T-cell (primary cell): ENCODE results near the gene BLOC1S3. TPM values are rescaled to one million over a fixed set of nuclear protein-coding genes. Genes with fewer than 3 reads are reported as not detected.

Source experiments
- ATAC-seq, 4 experiments: fragments of 200-7000 bp in 3 of 4; fragments of 150-1000 bp in 1 of 4; cut with Tn5 transposase; replicated peaks in 1 of 4; 1 replicate in 3 of 4; 2 replicates in 1 of 4; pipeline ENCODE4 v1.10.0; 2021; ENCODE audit warnings: moderate library complexity in 3 of 4, mild to moderate bottlenecking in 2 of 4, moderate number of reproducible peaks in 1 of 4
- CTCF ChIA-PET, 2 donors: fragments of 300-600 bp; sonication (Branson Sonifier 250); formaldehyde crosslinking; loops; one replicate each; lab custom pipeline; 2022; ENCODE audit warnings: antibody characterized with exemption in 2 of 2; lab: Charles Lee
- POLR2A ChIA-PET, 2 donors: fragments of 300-600 bp; sonication (Branson Sonifier 250); formaldehyde crosslinking; loops; one replicate each; lab custom pipeline; 2022; ENCODE audit warnings: antibody characterized with exemption in 2 of 2; lab: Charles Lee
- DNase-seq, 35 experiments: peaks; one replicate each; pipeline versions ENCODE4 v3.0.0 to v3.0.0-alpha.2; 2013 to 2023
- H3K27ac ChIP-seq: one replicate; pipeline ENCODE4 v1.5.1; 2013; ENCODE audit warnings: low read length
- H3K27me3 ChIP-seq, 2 experiments: replicated peaks in 1 of 2; 1 replicate in 1 of 2; 2 replicates in 1 of 2; pipeline versions ENCODE4 v1.6.1 to v1.7.0; 2013; ENCODE audit warnings: low read length in 1 of 2, mixed read lengths in 1 of 2; ENCODE audit not compliant: control insufficient read depth in 2 of 2, insufficient read depth in 2 of 2; ENCODE audit errors: extremely low read depth in 1 of 2
- H3K36me3 ChIP-seq, 2 donors: 1 replicate in 1 of 2; 2 replicates in 1 of 2; pipeline versions ENCODE4 v1.6.1 to v1.7.0; 2013; ENCODE audit warnings: low read length in 1 of 2; ENCODE audit not compliant: control insufficient read depth in 2 of 2, insufficient read depth in 1 of 2; ENCODE audit errors: extremely low read depth in 1 of 2
- H3K4me1 ChIP-seq, 2 experiments: 1 replicate in 1 of 2; 2 replicates in 1 of 2; pipeline versions ENCODE4 v1.6.1 to v1.7.0; 2013; ENCODE audit warnings: low read length in 2 of 2, mixed read lengths in 1 of 2; ENCODE audit not compliant: insufficient read depth in 2 of 2, control insufficient read depth in 1 of 2; ENCODE audit errors: extremely low read depth in 1 of 2
- H3K4me3 ChIP-seq, 2 donors: 1 replicate in 1 of 2; 2 replicates in 1 of 2; pipeline versions ENCODE4 v1.5.1 to v1.7.0; 2013; ENCODE audit warnings: mild to moderate bottlenecking in 2 of 2, low read length in 1 of 2, moderate library complexity in 1 of 2; ENCODE audit not compliant: control insufficient read depth in 1 of 2; ENCODE audit errors: extremely low read depth in 1 of 2
- H3K9me3 ChIP-seq: 2 replicates; pipeline ENCODE4 v1.7.0; 2013
- H3K27ac Mint-ChIP-seq, 2 donors: one replicate each; pipeline ENCODE4 v1.8.0; 2020 to 2021; ENCODE audit warnings: mild to moderate bottlenecking in 2 of 2, mixed read lengths in 2 of 2
- H3K27me3 Mint-ChIP-seq, 2 donors: one replicate each; pipeline ENCODE4 v1.8.0; 2021 to 2022; ENCODE audit warnings: mixed read lengths in 2 of 2
- H3K36me3 Mint-ChIP-seq: one replicate; pipeline ENCODE4 v1.8.0; 2021; ENCODE audit warnings: mixed read lengths
- H3K4me1 Mint-ChIP-seq, 3 donors: one replicate each; pipeline ENCODE4 v1.8.0; 2020 to 2022; ENCODE audit warnings: mixed read lengths in 3 of 3, mild to moderate bottlenecking in 1 of 3
- H3K4me3 Mint-ChIP-seq, 3 donors: one replicate each; pipeline ENCODE4 v1.8.0; 2020 to 2022; ENCODE audit warnings: mild to moderate bottlenecking in 3 of 3, mixed read lengths in 3 of 3, moderate library complexity in 3 of 3
- H3K9me3 Mint-ChIP-seq, 3 donors: one replicate each; pipeline ENCODE4 v1.8.0; 2020 to 2022; ENCODE audit warnings: mixed read lengths in 3 of 3
- WGBS: methylation state at CpG from one replicate; pipeline ENCODE4 v1.1.5; 2013; ENCODE audit warnings: missing lambda C conversion rate; ENCODE audit not compliant: insufficient coverage; 5-methylcytosine and 5-hydroxymethylcytosine counted together
- total RNA-seq, 35 experiments: library from RNA in 6 of 35; stranded (reverse) in 6 of 35; fragments of 120-200 nt in 1 of 35; gene quantifications; one replicate each; pipeline versions ENCODE4 v1.2.1 to v1.2.4 and lab custom pipeline; 2013 to 2026

The BLOC1S3 gene
- total RNA-seq, 5 donors from 2014 or later (not counting 1 experiment from before 2014, with no cell fraction given) = 14.9 to 36.2 (median 32.8) TPM

GRCh38 chr19:45186509-45187334 is 8.1 kb downstream of the BLOC1S3 start:
- WGBS = 89% methylated on average over 8 of the region's 12 CpGs
- no peaks in the 10 kb centered on the region for H3K9me3 Mint-ChIP-seq
- ATAC-seq = no peak

DNA sequence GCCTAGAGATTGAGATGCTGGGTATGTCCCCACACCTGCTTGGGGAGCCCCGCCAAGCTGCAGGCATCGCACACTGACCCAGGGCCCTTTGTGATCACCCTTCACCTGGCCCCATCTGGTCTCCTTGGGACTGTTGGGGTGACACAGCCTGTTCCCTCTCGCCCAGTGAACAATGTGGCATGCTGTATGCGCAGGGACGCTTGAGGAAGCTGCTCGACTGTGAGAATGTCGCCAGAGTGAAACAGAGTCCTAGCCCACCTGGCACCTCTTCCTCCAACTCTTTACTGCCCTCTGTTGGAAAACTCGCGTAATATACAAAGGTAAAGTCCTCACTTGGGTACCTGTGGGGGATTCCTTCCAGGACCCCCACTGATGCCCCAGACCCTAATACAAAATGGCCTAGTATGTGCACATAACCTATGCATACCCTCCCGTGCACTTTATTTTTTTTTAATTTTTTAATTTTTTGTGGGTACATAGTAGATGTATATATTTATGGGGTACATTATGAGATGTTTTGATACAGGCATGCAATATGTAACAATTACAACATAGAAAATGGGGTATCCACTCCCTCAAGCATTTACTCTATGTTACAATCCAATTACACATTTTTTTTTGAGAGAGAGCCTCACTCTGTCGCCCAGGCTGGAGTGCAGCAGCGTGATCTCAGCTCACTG is 9.0 kb downstream of the BLOC1S3 start:
- no peaks in the 10 kb centered on the region for H3K27me3 Mint-ChIP-seq
- ATAC-seq (peak; percentile 78 to 87 (median 82)), DNase-seq (peak in 19 of 35 experiments; percentile 11 to 69 (median 18))
- Histone ChIP-seq H3K4me3 (no peak overlapping the region), H3K27me3 (no peaks in the 10 kb centered on the region), H3K9me3 (no peaks in the 10 kb centered on the region), H3K36me3 (no peaks in the 10 kb centered on the region), H3K27ac (no peak overlapping the region), H3K4me1 (peaks cover 0 to 5% of the 10 kb centered on the region in 2 experiments)
- WGBS = 34% methylated on average over 6 of the region's 12 CpGs
- H3K4me1 Mint-ChIP-seq = peaks cover 11 to 19% (median 15%) of the 10 kb centered on the region in 3 donors
- ChIA-PET POLR2A (no interaction called here), CTCF (interaction anchor here in 1 of 2 donors (0.6 to 1.2 kb wide), 2 partner anchors 68 to 151 kb away, joined by 4 read pairs; no protein-coding TSS in a partner anchor)
- H3K9me3 Mint-ChIP-seq = no peaks in the 10 kb centered on the region
- H3K36me3 Mint-ChIP-seq = peaks cover 9% of the 10 kb centered on the region
- no peak overlapping the region for H3K27ac Mint-ChIP-seq
- H3K4me3 Mint-ChIP-seq = no peak overlapping the region

More at GRCh38 chr19:45186509-45187334, 8.1 kb downstream of the BLOC1S3 start:
- Histone ChIP-seq H3K4me3 (no peak overlapping the region), H3K36me3 (peaks cover 0 to 4% of the 10 kb centered on the region in 2 donors), H3K27ac (no peak overlapping the region), H3K27me3 (no peaks in the 10 kb centered on the region), H3K9me3 (no peaks in the 10 kb centered on the region), H3K4me1 (peaks cover 0 to 7% of the 10 kb centered on the region in 2 experiments)
- peak overlapping the region in 1 of 2 donors; percentile 43 for H3K27ac Mint-ChIP-seq
- no peak for DNase-seq
- ChIA-PET POLR2A (no interaction called here), CTCF (interaction anchor here (0.6 to 1.2 kb wide), 4 partner anchors 13 to 1197 kb away, joined by 4 read pairs; no protein-coding TSS in a partner anchor)
- H3K4me3 Mint-ChIP-seq = no peak overlapping the region
- peaks cover 7% of the 10 kb centered on the region for H3K36me3 Mint-ChIP-seq
- H3K27me3 Mint-ChIP-seq = no peaks in the 10 kb centered on the region
- peaks cover 13 to 20% (median 18%) of the 10 kb centered on the region in 3 donors for H3K4me1 Mint-ChIP-seq

GRCh38 chr19:45189971-45190370 is 11.4 kb downstream of the BLOC1S3 start:
- Mint-ChIP-seq H3K4me1 (peaks cover 4 to 10% (median 8%) of the 10 kb centered on the region in 3 donors), H3K27ac (no peak overlapping the region), H3K4me3 (no peak overlapping the region), H3K27me3 (no peaks in the 10 kb centered on the region), H3K36me3 (peaks cover 14% of the 10 kb centered on the region), H3K9me3 (no peaks in the 10 kb centered on the region)
- ATAC-seq (no peak), DNase-seq (no peak)
- no peak overlapping the region for H3K27ac ChIP-seq
- no peaks in the 10 kb centered on the region for H3K9me3 ChIP-seq
- no peak overlapping the region for H3K4me3 ChIP-seq
- POLR2A ChIA-PET = no interaction called here
- no CpG with 5 or more reads among the region's 1 CpG for WGBS
- CTCF ChIA-PET = interaction anchor here in 1 of 2 donors (1.0 kb wide), 1 partner anchor 86 kb away, joined by 3 read pairs; no protein-coding TSS in a partner anchor
- H3K4me1 ChIP-seq = peaks cover 0 to 5% of the 10 kb centered on the region in 2 experiments
- H3K36me3 ChIP-seq = no peaks in the 10 kb centered on the region
- H3K27me3 ChIP-seq = no peaks in the 10 kb centered on the region

DNA sequence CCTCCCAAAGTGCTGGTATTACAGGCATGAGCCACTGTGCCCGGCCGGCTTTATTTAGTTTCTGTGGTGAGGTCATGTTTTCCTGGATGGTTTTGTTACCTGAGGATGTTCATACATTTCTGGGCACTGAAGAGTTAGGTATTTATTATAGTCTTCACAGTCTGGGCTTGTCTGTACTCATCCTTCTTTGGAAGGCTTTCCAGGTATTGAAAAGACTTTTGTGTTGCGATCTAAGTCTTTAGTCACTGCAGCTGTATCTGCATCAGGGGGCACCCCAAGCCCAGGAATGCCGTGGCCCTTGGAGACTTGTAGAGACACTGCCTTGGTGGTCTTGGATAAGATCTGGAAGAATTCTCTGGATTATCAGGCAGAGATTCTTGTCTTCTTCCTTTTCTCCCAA is 12.8 kb downstream of the BLOC1S3 start:
- peaks cover 0 to 5% of the 10 kb centered on the region in 2 experiments for H3K4me1 ChIP-seq
- no peaks in the 10 kb centered on the region for H3K9me3 Mint-ChIP-seq
- H3K27ac Mint-ChIP-seq = no peak overlapping the region
- ChIA-PET CTCF (no interaction called here), POLR2A (no interaction called here)
- no peaks in the 10 kb centered on the region for H3K36me3 ChIP-seq
- no peaks in the 10 kb centered on the region for H3K27me3 ChIP-seq
- ATAC-seq (no peak), DNase-seq (no peak)
- no peak overlapping the region for H3K4me3 ChIP-seq
- H3K4me1 Mint-ChIP-seq = peaks cover 1 to 10% (median 7%) of the 10 kb centered on the region in 3 donors
- H3K4me3 Mint-ChIP-seq = no peak overlapping the region
- peaks cover 14% of the 10 kb centered on the region for H3K36me3 Mint-ChIP-seq
- H3K27me3 Mint-ChIP-seq = no peaks in the 10 kb centered on the region
- H3K27ac ChIP-seq = no peak overlapping the region
- H3K9me3 ChIP-seq = no peaks in the 10 kb centered on the region
- WGBS = 94% methylated on average over 2 of the region's 4 CpGs

DNA sequence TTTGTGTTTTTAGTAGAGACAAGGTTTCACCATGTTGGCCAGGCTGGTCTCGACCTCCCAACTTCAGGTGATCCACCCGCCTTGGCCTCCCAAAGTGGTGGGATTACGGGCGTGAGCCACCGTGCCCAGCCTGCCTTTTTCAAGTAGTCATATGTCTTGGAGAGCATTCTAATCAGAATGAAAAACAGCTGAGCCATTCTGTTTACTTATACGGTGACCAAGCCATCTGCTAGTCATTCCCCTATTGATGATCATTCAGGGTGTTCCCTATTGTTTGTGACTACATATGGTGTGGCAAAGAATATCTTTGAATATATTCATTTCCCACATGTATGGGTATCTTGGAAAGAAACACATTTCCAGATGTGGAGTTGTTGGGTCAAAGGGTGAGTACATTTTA is 17.2 kb downstream of the BLOC1S3 start:
- H3K36me3 ChIP-seq = no peaks in the 10 kb centered on the region
- WGBS = 97% methylated on average over 4 of the region's 6 CpGs
- H3K27ac ChIP-seq = no peak overlapping the region
- H3K4me1 Mint-ChIP-seq = no peaks in the 10 kb centered on the region
- ATAC-seq = no peak
- DNase-seq = no peak
- ChIA-PET CTCF (no interaction called here), POLR2A (no interaction called here)
- peaks cover 0 to 3% of the 10 kb centered on the region in 2 donors for H3K27me3 Mint-ChIP-seq
- H3K27ac Mint-ChIP-seq = no peak overlapping the region
- no peaks in the 10 kb centered on the region for H3K9me3 ChIP-seq
- no peaks in the 10 kb centered on the region for H3K4me1 ChIP-seq
- H3K9me3 Mint-ChIP-seq = no peaks in the 10 kb centered on the region
- peaks cover 11% of the 10 kb centered on the region for H3K36me3 Mint-ChIP-seq
- peaks cover 0 to 6% of the 10 kb centered on the region in 2 experiments for H3K27me3 ChIP-seq
- no peak overlapping the region for H3K4me3 ChIP-seq
- H3K4me3 Mint-ChIP-seq = no peak overlapping the region

GRCh38 chr19:45200568-45200967 is 22.0 kb downstream of the BLOC1S3 start:
- Histone ChIP-seq H3K4me3 (no peak overlapping the region), H3K27ac (no peak overlapping the region), H3K36me3 (no peaks in the 10 kb centered on the region), H3K27me3 (peaks cover 0 to 6% of the 10 kb centered on the region in 2 experiments), H3K9me3 (no peaks in the 10 kb centered on the region), H3K4me1 (no peaks in the 10 kb centered on the region)
- no peak overlapping the region for H3K4me3 Mint-ChIP-seq
- DNase-seq = no peak
- H3K9me3 Mint-ChIP-seq = no peaks in the 10 kb centered on the region
- H3K27ac Mint-ChIP-seq = no peak overlapping the region
- peaks cover 0 to 3% of the 10 kb centered on the region in 2 donors for H3K27me3 Mint-ChIP-seq
- WGBS = 93% methylated on average over 3 of the region's 4 CpGs
- no peaks in the 10 kb centered on the region for H3K36me3 Mint-ChIP-seq
- POLR2A ChIA-PET = interaction anchor here in 1 of 2 donors (0.7 kb wide), 1 partner anchor 64 kb away, joined by 9 read pairs; no protein-coding TSS in a partner anchor
- CTCF ChIA-PET = interaction anchor here in 1 of 2 donors (0.6 kb wide), 1 partner anchor 86 kb away, joined by 4 read pairs; no protein-coding TSS in a partner anchor
- H3K4me1 Mint-ChIP-seq = no peaks in the 10 kb centered on the region
- no peak for ATAC-seq
